ENCODE results near the gene AUNIP. TPM values are rescaled to one million over a fixed set of nuclear protein-coding genes. Genes with fewer than 3 reads are reported as not detected.

The AUNIP gene
- total RNA-seq, 5 donors from 2014 or later (not counting 1 experiment from before 2014, with no cell fraction given), result 0.20 to 0.35 TPM; not detected in 3

- WGBS (ENCODE audit: insufficient coverage), result 100% methylated on average over 7 of the region's 10 CpGs
- Histone ChIP-seq H3K9me3 (no peaks in the 10 kb centered on the region), H3K4me1 (ENCODE audit: control insufficient read depth in 1 of 2, extremely low read depth in 1 of 2, insufficient read depth in 2 of 2, low read length in 2 of 2) (no peaks in the 10 kb centered on the region), H3K4me3 (ENCODE audit: control insufficient read depth in 1 of 2, extremely low read depth in 1 of 2, low read length in 1 of 2) (no peak overlapping the region), H3K27me3 (replicated peaks in 1 of 2; ENCODE audit: control insufficient read depth in 2 of 2, extremely low read depth in 1 of 2, insufficient read depth in 2 of 2, low read length in 1 of 2) (no peaks in the 10 kb centered on the region), H3K27ac (ENCODE audit: low read length) (no peak overlapping the region), H3K36me3 (ENCODE audit: control insufficient read depth in 2 of 2, extremely low read depth in 1 of 2, insufficient read depth in 1 of 2, low read length in 1 of 2) (peaks cover 3 to 57% of the 10 kb centered on the region in 2 donors)
- H3K27ac Mint-ChIP-seq, result peak overlapping the region; percentile 36 to 58
- no peaks in the 10 kb centered on the region for H3K9me3 Mint-ChIP-seq
- H3K36me3 Mint-ChIP-seq, result peaks cover 25% of the 10 kb centered on the region
- POLR2A ChIA-PET, result interaction anchor here (0.6 to 0.7 kb wide), 2 partner anchors 10 to 148 kb away, joined by 4 to 5 read pairs; no protein-coding TSS in a partner anchor
- peaks cover 0 to 22% (median 0%) of the 10 kb centered on the region in 3 donors for H3K4me1 Mint-ChIP-seq
- ATAC-seq (replicated peaks in 1 of 4) (no peak), DNase-seq (no peak)
- CTCF ChIA-PET, result no interaction called here
- no peak overlapping the region for H3K4me3 Mint-ChIP-seq
- no peaks in the 10 kb centered on the region for H3K27me3 Mint-ChIP-seq
Observed at GRCh38 chr1:25785333-25786067, 73.8 kb downstream of the AUNIP start.

- WGBS (ENCODE audit: insufficient coverage), result 84% methylated on average over 6 of the region's 9 CpGs
- Mint-ChIP-seq H3K9me3 (no peaks in the 10 kb centered on the region), H3K4me1 (peaks cover 0 to 27% (median 0%) of the 10 kb centered on the region in 3 donors), H3K36me3 (peaks cover 20% of the 10 kb centered on the region), H3K4me3 (no peak overlapping the region), H3K27me3 (no peaks in the 10 kb centered on the region), H3K27ac (peak overlapping the region in 1 of 2 donors; percentile 52)
- Histone ChIP-seq H3K27me3 (replicated peaks in 1 of 2; ENCODE audit: control insufficient read depth in 2 of 2, extremely low read depth in 1 of 2, insufficient read depth in 2 of 2, low read length in 1 of 2) (no peaks in the 10 kb centered on the region), H3K9me3 (no peaks in the 10 kb centered on the region), H3K4me3 (ENCODE audit: control insufficient read depth in 1 of 2, extremely low read depth in 1 of 2, low read length in 1 of 2) (no peak overlapping the region), H3K36me3 (ENCODE audit: control insufficient read depth in 2 of 2, extremely low read depth in 1 of 2, insufficient read depth in 1 of 2, low read length in 1 of 2) (peaks cover 3 to 54% of the 10 kb centered on the region in 2 donors), H3K4me1 (ENCODE audit: control insufficient read depth in 1 of 2, extremely low read depth in 1 of 2, insufficient read depth in 2 of 2, low read length in 2 of 2) (no peaks in the 10 kb centered on the region), H3K27ac (ENCODE audit: low read length) (no peak overlapping the region)
- ATAC-seq (replicated peaks in 1 of 4), result no peak
- CTCF ChIA-PET, result no interaction called here
- no peak for DNase-seq
- POLR2A ChIA-PET, result no interaction called here
Observed at GRCh38 chr1:25784575-25785051, 74.6 kb downstream of the AUNIP start.

Other genes with a start within 250 kb of the AUNIP start
- 10 to 100 TPM; 57.5 to 90.5 (median 65.5) TPM for gene MAN1C1, start 242.7 kb downstream of the AUNIP start, total RNA-seq
- gene SELENON, start 59.3 kb downstream of the AUNIP start, total RNA-seq, result 10 to 100 TPM; 22.4 to 28.9 (median 25.9) TPM
- gene MTFR1L, start 39.5 kb downstream of the AUNIP start, total RNA-seq, result 10 to 100 TPM; 39.6 to 48.1 (median 41.6) TPM
- 1 to 10 TPM; 1.9 to 3.8 (median 3.0) TPM for gene PAQR7, start 16.3 kb upstream of the AUNIP start, total RNA-seq
- gene STMN1, start 47.0 kb upstream of the AUNIP start, total RNA-seq, result 10 to 100 TPM; 28.4 to 54.2 (median 45.2) TPM
- gene PAFAH2, start 138.6 kb upstream of the AUNIP start, total RNA-seq, result 10 to 100 TPM; 10.2 to 30.2 (median 17.3) TPM
- gene EXTL1, start 162.3 kb upstream of the AUNIP start, total RNA-seq, result under 1 TPM in 4 of 5 donors, not detected in 1; 0.08 to 0.19 (median 0.12) TPM
- under 1 TPM in 3 of 5 donors, not detected in 2; 0.13 to 0.38 (median 0.19) TPM for gene SLC30A2, start 186.7 kb upstream of the AUNIP start, total RNA-seq
- gene TRIM63, start 208.2 kb upstream of the AUNIP start, total RNA-seq, result not detected